Thyroid gland (tissue), 4 donors: Measurements from ENCODE around the gene SPAG6.

Experiments used
- CTCF ChIP-seq, 6 experiments: fragments of 200-600 bp in 3 of 6; fragments of 450-650 bp in 3 of 6; sonication (generic) in 3 of 6; IDR thresholded peaks; one replicate each; pipeline ENCODE4 v1.5.1; 2016 to 2019; ENCODE audit warnings: antibody characterized with exemption in 6 of 6, mild to moderate bottlenecking in 2 of 6, inconsistent platforms in 1 of 6, moderate library complexity in 1 of 6
- POLR2A ChIP-seq, 2 donors: fragments of 450-650 bp; IDR thresholded peaks; one replicate each; pipeline ENCODE4 v1.6.1; 2017; ENCODE audit warnings: antibody characterized with exemption in 2 of 2, mild to moderate bottlenecking in 2 of 2, moderate library complexity in 1 of 2

GRCh38 chr10:22325272-22326144 lies 19.8 kb upstream of the SPAG6 start:
- TF ChIP-seq POLR2A (IDR thresholded peaks at IDR 0.05), result no peak
- no peak for TF ChIP-seq CTCF (IDR thresholded peaks at IDR 0.05)
